Measurements from ENCODE around the gene VAV2.
"Not testable (repeated sequence)": the region's sequence is repeated elsewhere in the genome, so short reads cannot be mapped to it uniquely, and the experiment has no call there.

VAV2 gene

DNA sequence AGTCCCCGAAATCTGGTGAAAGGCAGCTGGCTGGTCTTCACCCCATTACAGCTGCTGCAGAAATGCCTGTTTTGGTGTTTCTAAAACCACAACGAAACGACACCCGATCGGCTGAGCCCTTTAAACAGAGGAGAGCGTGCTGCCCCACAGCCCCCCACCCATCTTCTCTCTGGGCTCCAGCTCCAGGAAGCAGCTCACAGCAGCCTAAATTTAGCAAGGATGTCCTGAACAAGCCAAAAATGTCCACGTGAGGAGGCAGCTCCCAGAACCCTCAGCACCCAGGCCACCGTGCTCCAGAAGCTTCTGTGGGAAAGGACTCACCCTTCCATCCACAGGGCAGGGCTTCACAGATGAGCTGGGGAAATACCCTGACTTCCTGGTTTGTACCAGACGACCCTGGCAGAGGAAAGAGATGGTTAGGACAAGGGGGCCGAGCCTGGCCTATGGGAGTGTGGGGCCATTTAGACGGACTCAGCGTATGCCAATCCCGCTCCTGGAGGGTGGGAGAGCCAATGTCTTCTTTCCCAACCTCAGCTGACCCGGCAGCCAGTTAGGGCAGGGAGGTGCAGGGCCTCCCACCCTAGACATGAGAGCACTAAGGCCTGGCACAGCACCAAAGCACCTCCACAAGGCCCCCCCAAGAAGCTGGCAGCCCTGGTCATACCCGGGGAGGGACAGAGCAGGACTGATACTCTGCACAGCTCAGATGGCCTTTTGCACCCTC, 214.9 kb downstream of the VAV2 start:
- DNase-seq: no peak

GRCh38 chr9:133775951-133776905, 215.9 kb downstream of the VAV2 start:
- DNase-seq: no peak

GRCh38 chr9:133775291-133775690, 216.8 kb downstream of the VAV2 start:
- DNase-seq: no peak

GRCh38 chr9:133774799-133775198, 217.3 kb downstream of the VAV2 start:
- DNase-seq: no peak

GRCh38 chr9:133773889-133774655, 218.1 kb downstream of the VAV2 start:
- DNase-seq: no peak

DNA sequence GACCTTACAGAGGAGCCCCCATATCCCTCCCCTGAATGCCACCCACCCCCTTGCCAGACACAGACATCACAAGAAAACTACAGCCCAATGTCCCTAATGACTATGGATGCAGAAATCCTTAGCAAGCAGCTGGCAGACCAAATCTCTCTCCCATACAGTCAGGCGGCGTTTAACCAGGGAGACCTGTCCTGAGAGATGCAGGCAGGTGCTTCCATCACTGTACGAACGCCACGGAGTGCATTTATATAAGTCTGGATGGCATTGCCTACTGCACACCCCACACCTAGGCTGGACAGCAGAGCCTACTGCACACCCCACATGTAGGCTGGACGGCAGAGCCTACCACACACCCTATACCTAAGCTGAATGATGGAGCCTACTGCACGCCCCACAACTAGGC, 219.5 kb downstream of the VAV2 start:
- DNase-seq: no peak

- no peak for DNase-seq
These were observed 220.3 kb downstream of the VAV2 start for GRCh38 chr9:133771486-133772482.

GRCh38 chr9:133770076-133770777, 221.9 kb downstream of the VAV2 start:
- no peak for DNase-seq

- no peak for DNase-seq
These were observed 222.5 kb downstream of the VAV2 start for GRCh38 chr9:133769511-133770075.

GRCh38 chr9:133768859-133769510, 223.1 kb downstream of the VAV2 start:
- no peak for DNase-seq

- DNase-seq: no peak
These were observed 223.7 kb downstream of the VAV2 start for GRCh38 chr9:133768371-133768858.

DNA sequence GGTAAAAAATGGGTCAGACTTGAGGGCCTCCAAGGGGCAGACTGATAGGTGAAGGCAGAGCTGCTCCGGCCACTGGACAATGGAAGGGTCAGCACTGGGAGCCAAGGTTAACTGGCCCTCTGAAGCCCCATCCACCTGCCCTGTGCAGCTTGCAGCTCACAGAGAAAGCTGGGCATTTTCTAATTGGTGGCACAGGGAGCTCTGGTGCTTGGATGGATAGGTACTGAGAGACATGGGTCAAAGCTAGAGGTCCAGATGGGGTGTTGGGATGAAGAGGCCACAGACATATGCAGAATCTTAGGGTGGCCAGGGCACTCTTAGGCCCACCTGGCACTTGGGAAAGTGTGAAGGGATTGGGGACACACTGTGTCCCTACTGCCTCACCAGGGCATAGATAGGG, 224.5 kb downstream of the VAV2 start:
- DNase-seq: no peak

DNA sequence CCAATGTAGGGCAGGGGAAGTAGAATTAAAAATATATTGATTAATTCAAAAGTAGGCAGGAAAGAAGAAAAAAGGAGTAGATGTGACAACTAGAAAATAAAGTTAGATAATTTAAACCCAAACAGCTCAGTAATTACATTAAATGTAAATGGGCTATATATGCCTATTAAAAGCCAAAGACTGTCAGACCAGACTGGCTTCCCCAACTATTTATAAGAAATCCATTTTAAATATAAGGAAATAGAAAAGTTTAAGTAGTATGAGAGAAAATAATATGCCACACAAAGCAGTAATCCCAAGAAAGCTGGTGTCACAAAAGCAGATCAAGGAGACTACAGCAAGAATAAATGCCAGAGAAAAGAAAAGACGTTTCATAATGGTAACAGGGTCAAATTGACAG, 225.1 kb downstream of the VAV2 start:
- no peak for DNase-seq

- DNase-seq: not testable (repeated sequence)
These were observed 225.9 kb downstream of the VAV2 start for GRCh38 chr9:133766234-133766633.

- no peak for DNase-seq
These were observed 228.6 kb downstream of the VAV2 start for GRCh38 chr9:133763272-133764183.

- DNase-seq: no peak
These were observed 229.4 kb downstream of the VAV2 start for GRCh38 chr9:133762488-133763271.

DNA sequence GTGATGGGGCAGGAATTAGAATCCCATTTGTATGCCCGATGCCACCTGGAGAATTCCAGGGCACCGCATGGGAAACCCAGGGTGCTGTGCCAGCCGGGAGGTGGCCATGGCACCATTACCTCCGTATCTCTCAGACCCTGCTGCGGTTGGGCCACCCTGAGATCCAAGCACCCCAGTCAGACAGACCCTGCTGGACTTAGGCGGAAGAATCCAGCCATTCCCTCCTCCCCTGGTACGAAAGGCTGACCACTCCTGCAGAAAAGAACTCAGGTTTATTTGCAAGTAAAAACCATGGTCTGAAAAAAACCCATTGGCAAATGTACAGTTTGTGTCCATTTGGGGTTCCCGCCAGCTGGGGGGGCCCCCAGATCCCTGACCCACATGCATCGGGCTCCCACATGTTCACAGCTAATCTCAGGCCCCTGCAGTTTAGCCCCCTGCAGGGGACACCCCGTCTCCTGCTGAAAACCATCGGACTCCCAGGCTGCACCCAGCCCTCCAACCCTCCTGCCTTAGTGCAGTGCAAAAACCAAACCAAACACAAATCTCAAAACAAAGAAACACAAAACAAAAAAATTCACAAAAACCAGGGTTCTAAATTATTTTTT, 230.4 kb downstream of the VAV2 start:
- no peak for DNase-seq
